Skeletal muscle satellite cell (primary cell): ENCODE data around the gene NDUFAF8.

ENCODE experiments used
- H3K27me3 ChIP-seq: 2 replicates; pipeline ENCODE4 v1.7.0; 2013; ENCODE audit warnings: low read length; ENCODE audit not compliant: control insufficient read depth, insufficient read depth
- H3K36me3 ChIP-seq: 2 replicates; pipeline ENCODE4 v1.7.0; 2013; ENCODE audit warnings: mild to moderate bottlenecking, control low read depth, low read length; ENCODE audit not compliant: insufficient read depth
- H3K4me1 ChIP-seq: 2 replicates; pipeline ENCODE4 v1.7.0; 2013; ENCODE audit warnings: low read length; ENCODE audit not compliant: control insufficient read depth, insufficient read depth
- H3K4me2 ChIP-seq: 2 replicates; pipeline ENCODE4 v1.7.0; 2013; ENCODE audit warnings: mild to moderate bottlenecking, low read length
- H3K4me3 ChIP-seq: 2 replicates; pipeline ENCODE4 v1.7.0; 2013; ENCODE audit warnings: low read length
- H3K9ac ChIP-seq: 2 replicates; pipeline ENCODE4 v1.7.0; 2013; ENCODE audit warnings: mild to moderate bottlenecking, low read depth, low read length, moderate library complexity
- H3K9me3 ChIP-seq: replicated peaks from 2 replicates; pipeline ENCODE4 v1.7.0; 2013; ENCODE audit warnings: mild to moderate bottlenecking, control low read depth, low read length

Gene NDUFAF8

GRCh38 chr17:81252987-81253329 lies 13.8 kb downstream of the NDUFAF8 start:
- Histone ChIP-seq H3K9ac (no peak overlapping the region), H3K4me1 (peaks cover 31% of the 10 kb centered on the region), H3K4me2 (no peak overlapping the region), H3K27me3 (no peaks in the 10 kb centered on the region), H3K9me3 (no peaks in the 10 kb centered on the region), H3K4me3 (no peak overlapping the region), H3K36me3 (peaks cover 27% of the 10 kb centered on the region)

- Histone ChIP-seq H3K4me3 (no peak overlapping the region), H3K4me1 (peaks cover 31% of the 10 kb centered on the region), H3K36me3 (peaks cover 30% of the 10 kb centered on the region), H3K9ac (no peak overlapping the region), H3K27me3 (no peaks in the 10 kb centered on the region), H3K4me2 (no peak overlapping the region), H3K9me3 (no peaks in the 10 kb centered on the region)
Measured at GRCh38 chr17:81253358-81254131, 14.4 kb downstream of the NDUFAF8 start.

- peak overlapping the region; percentile 54 for H3K4me2 ChIP-seq
- peak overlapping the region; percentile 7 for H3K4me3 ChIP-seq
- no peaks in the 10 kb centered on the region for H3K27me3 ChIP-seq
- H3K9ac ChIP-seq: peak overlapping the region; percentile 4
- no peaks in the 10 kb centered on the region for H3K9me3 ChIP-seq
- peaks cover 35% of the 10 kb centered on the region for H3K36me3 ChIP-seq
- H3K4me1 ChIP-seq: peaks cover 31% of the 10 kb centered on the region
Measured at GRCh38 chr17:81254955-81255717, 16.0 kb downstream of the NDUFAF8 start.

GRCh38 chr17:81256616-81257015 lies 17.5 kb downstream of the NDUFAF8 start:
- Histone ChIP-seq H3K9ac (no peak overlapping the region), H3K9me3 (no peaks in the 10 kb centered on the region), H3K27me3 (no peaks in the 10 kb centered on the region), H3K4me3 (no peak overlapping the region), H3K4me2 (peak overlapping the region; percentile 33), H3K4me1 (peaks cover 31% of the 10 kb centered on the region), H3K36me3 (peaks cover 34% of the 10 kb centered on the region)

- Histone ChIP-seq H3K4me3 (no peak overlapping the region), H3K4me1 (peaks cover 31% of the 10 kb centered on the region), H3K27me3 (no peaks in the 10 kb centered on the region), H3K36me3 (peaks cover 37% of the 10 kb centered on the region), H3K9me3 (no peaks in the 10 kb centered on the region), H3K4me2 (no peak overlapping the region), H3K9ac (no peak overlapping the region)
Measured at GRCh38 chr17:81257533-81257932, 18.4 kb downstream of the NDUFAF8 start.

- no peak overlapping the region for H3K4me2 ChIP-seq
- no peaks in the 10 kb centered on the region for H3K9me3 ChIP-seq
- H3K36me3 ChIP-seq: peaks cover 37% of the 10 kb centered on the region
- no peak overlapping the region for H3K4me3 ChIP-seq
- H3K4me1 ChIP-seq: peaks cover 27% of the 10 kb centered on the region
- no peak overlapping the region for H3K9ac ChIP-seq
- H3K27me3 ChIP-seq: no peaks in the 10 kb centered on the region
Measured at GRCh38 chr17:81258292-81258691, 19.2 kb downstream of the NDUFAF8 start.

- Histone ChIP-seq H3K4me3 (no peak overlapping the region), H3K9me3 (no peaks in the 10 kb centered on the region), H3K4me1 (peaks cover 27% of the 10 kb centered on the region), H3K4me2 (no peak overlapping the region), H3K36me3 (peaks cover 40% of the 10 kb centered on the region), H3K27me3 (no peaks in the 10 kb centered on the region), H3K9ac (no peak overlapping the region)
Measured at GRCh38 chr17:81259058-81259605, 20.0 kb downstream of the NDUFAF8 start.

- Histone ChIP-seq H3K27me3 (no peaks in the 10 kb centered on the region), H3K4me1 (peaks cover 19% of the 10 kb centered on the region), H3K4me2 (no peak overlapping the region), H3K9me3 (no peaks in the 10 kb centered on the region), H3K9ac (no peak overlapping the region), H3K36me3 (peaks cover 49% of the 10 kb centered on the region), H3K4me3 (no peak overlapping the region)
Measured at GRCh38 chr17:81260171-81260570, 21.1 kb downstream of the NDUFAF8 start.

- Histone ChIP-seq H3K4me1 (peaks cover 15% of the 10 kb centered on the region), H3K4me2 (no peak overlapping the region), H3K36me3 (peaks cover 50% of the 10 kb centered on the region), H3K27me3 (no peaks in the 10 kb centered on the region), H3K4me3 (no peak overlapping the region), H3K9ac (no peak overlapping the region), H3K9me3 (no peaks in the 10 kb centered on the region)
Measured at GRCh38 chr17:81260641-81261040, 21.5 kb downstream of the NDUFAF8 start.

GRCh38 chr17:81261096-81261495 lies 22.0 kb downstream of the NDUFAF8 start:
- Histone ChIP-seq H3K9me3 (no peaks in the 10 kb centered on the region), H3K4me2 (no peak overlapping the region), H3K4me3 (no peak overlapping the region), H3K36me3 (peaks cover 54% of the 10 kb centered on the region), H3K9ac (no peak overlapping the region), H3K27me3 (no peaks in the 10 kb centered on the region), H3K4me1 (peaks cover 10% of the 10 kb centered on the region)

GRCh38 chr17:81261582-81262336 lies 22.6 kb downstream of the NDUFAF8 start:
- H3K4me2 ChIP-seq: no peak overlapping the region
- no peaks in the 10 kb centered on the region for H3K27me3 ChIP-seq
- no peak overlapping the region for H3K9ac ChIP-seq
- peaks cover 5% of the 10 kb centered on the region for H3K4me1 ChIP-seq
- no peaks in the 10 kb centered on the region for H3K9me3 ChIP-seq
- peaks cover 57% of the 10 kb centered on the region for H3K36me3 ChIP-seq
- H3K4me3 ChIP-seq: no peak overlapping the region
